HL-60 (cell line): Measurements from ENCODE around the gene EXOC4.

Experiments
- GABPA ChIP-seq: IDR thresholded peaks from 2 replicates; pipeline ENCODE4 v1.6.1; 2012; ENCODE audit warnings: low read depth
- POLR2AphosphoS5 ChIP-seq: IDR thresholded peaks from 2 replicates; pipeline ENCODE4 v1.6.1; 2012; ENCODE audit warnings: low read depth
- SPI1 ChIP-seq: IDR thresholded peaks from 2 replicates; pipeline ENCODE4 v1.6.1; 2012; ENCODE audit warnings: low read depth, mild to moderate bottlenecking, borderline replicate concordance
- TF ChIP-seq, protein P1 (sequence below): IDR thresholded peaks from one replicate; pipeline ENCODE4 v1.5.1; 2011; ENCODE audit warnings: low read length, control low read depth, inconsistent platforms; ENCODE audit not compliant: insufficient read depth
- TF ChIP-seq, protein P2 (sequence below): IDR thresholded peaks from 2 replicates; pipeline ENCODE4 v1.6.1; 2012; ENCODE audit warnings: low read depth; ENCODE audit not compliant: insufficient replicate concordance

DNA sequence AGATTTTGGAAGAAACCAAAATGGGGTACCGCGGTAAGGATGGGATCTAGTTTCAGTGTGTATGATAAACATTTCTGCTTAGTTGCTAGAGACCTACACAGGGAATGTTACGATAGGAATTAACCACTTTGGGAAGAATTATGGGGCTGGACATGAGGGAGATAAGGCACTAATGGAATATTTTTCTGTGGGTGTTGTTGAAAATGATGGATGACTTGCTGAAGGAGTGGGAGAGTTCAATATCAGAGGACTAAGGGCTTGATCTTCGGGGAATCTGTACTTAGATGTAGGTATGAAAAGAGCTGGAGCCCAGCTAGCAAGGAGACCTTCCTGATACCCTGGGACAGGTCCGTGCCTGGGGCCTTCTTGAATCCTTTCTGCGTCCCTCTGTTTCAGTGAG is 303.7 kb downstream of the EXOC4 start:
- TF ChIP-seq, protein P1, sequence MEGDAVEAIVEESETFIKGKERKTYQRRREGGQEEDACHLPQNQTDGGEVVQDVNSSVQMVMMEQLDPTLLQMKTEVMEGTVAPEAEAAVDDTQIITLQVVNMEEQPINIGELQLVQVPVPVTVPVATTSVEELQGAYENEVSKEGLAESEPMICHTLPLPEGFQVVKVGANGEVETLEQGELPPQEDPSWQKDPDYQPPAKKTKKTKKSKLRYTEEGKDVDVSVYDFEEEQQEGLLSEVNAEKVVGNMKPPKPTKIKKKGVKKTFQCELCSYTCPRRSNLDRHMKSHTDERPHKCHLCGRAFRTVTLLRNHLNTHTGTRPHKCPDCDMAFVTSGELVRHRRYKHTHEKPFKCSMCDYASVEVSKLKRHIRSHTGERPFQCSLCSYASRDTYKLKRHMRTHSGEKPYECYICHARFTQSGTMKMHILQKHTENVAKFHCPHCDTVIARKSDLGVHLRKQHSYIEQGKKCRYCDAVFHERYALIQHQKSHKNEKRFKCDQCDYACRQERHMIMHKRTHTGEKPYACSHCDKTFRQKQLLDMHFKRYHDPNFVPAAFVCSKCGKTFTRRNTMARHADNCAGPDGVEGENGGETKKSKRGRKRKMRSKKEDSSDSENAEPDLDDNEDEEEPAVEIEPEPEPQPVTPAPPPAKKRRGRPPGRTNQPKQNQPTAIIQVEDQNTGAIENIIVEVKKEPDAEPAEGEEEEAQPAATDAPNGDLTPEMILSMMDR = no peak
- TF ChIP-seq, protein P2, sequence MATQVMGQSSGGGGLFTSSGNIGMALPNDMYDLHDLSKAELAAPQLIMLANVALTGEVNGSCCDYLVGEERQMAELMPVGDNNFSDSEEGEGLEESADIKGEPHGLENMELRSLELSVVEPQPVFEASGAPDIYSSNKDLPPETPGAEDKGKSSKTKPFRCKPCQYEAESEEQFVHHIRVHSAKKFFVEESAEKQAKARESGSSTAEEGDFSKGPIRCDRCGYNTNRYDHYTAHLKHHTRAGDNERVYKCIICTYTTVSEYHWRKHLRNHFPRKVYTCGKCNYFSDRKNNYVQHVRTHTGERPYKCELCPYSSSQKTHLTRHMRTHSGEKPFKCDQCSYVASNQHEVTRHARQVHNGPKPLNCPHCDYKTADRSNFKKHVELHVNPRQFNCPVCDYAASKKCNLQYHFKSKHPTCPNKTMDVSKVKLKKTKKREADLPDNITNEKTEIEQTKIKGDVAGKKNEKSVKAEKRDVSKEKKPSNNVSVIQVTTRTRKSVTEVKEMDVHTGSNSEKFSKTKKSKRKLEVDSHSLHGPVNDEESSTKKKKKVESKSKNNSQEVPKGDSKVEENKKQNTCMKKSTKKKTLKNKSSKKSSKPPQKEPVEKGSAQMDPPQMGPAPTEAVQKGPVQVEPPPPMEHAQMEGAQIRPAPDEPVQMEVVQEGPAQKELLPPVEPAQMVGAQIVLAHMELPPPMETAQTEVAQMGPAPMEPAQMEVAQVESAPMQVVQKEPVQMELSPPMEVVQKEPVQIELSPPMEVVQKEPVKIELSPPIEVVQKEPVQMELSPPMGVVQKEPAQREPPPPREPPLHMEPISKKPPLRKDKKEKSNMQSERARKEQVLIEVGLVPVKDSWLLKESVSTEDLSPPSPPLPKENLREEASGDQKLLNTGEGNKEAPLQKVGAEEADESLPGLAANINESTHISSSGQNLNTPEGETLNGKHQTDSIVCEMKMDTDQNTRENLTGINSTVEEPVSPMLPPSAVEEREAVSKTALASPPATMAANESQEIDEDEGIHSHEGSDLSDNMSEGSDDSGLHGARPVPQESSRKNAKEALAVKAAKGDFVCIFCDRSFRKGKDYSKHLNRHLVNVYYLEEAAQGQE = no peak
- TF ChIP-seq POLR2AphosphoS5 = no peak
- TF ChIP-seq GABPA = no peak
- no peak for TF ChIP-seq SPI1
